Right lobe of liver (tissue), 4 donors: ENCODE data around the gene CARD8.

ENCODE experiments used
- POLR2A ChIP-seq: fragments of 450-650 bp; IDR thresholded peaks from one replicate; pipeline ENCODE4 v1.6.1; 2017; ENCODE audit warnings: antibody characterized with exemption, mild to moderate bottlenecking
- TF ChIP-seq, protein P1 (sequence below), 4 donors: fragments of 200-600 bp in 3 of 4; fragments of 450-650 bp in 1 of 4; IDR thresholded peaks; one replicate each; pipeline versions ENCODE4 v1.5.1 to v1.8.0; 2016 to 2022; ENCODE audit warnings: antibody characterized with exemption in 4 of 4, mild to moderate bottlenecking in 2 of 4
- donor health status: DM: no; HTN: no; CAD: no.
- donor health status: DM: no; HTN: no; CAD: no.
- donor health status: DM: no; HTN: yes; CAD: no.

- TF ChIP-seq, protein P1, sequence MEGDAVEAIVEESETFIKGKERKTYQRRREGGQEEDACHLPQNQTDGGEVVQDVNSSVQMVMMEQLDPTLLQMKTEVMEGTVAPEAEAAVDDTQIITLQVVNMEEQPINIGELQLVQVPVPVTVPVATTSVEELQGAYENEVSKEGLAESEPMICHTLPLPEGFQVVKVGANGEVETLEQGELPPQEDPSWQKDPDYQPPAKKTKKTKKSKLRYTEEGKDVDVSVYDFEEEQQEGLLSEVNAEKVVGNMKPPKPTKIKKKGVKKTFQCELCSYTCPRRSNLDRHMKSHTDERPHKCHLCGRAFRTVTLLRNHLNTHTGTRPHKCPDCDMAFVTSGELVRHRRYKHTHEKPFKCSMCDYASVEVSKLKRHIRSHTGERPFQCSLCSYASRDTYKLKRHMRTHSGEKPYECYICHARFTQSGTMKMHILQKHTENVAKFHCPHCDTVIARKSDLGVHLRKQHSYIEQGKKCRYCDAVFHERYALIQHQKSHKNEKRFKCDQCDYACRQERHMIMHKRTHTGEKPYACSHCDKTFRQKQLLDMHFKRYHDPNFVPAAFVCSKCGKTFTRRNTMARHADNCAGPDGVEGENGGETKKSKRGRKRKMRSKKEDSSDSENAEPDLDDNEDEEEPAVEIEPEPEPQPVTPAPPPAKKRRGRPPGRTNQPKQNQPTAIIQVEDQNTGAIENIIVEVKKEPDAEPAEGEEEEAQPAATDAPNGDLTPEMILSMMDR (IDR thresholded peaks at IDR 0.05), result peak in 1 of 4 donors; percentile 14
- peak; percentile 69 for TF ChIP-seq POLR2A
Measured at GRCh38 chr19:48255376-48256303, at the start of gene CARD8.
